Keratinocyte (primary cell): ENCODE data around the gene ATIC. TPM values are rescaled to one million over a fixed set of nuclear protein-coding genes. Genes with fewer than 3 reads are reported as not detected.

Source experiments
- DNase-seq: peaks from one replicate; pipeline ENCODE4 v3.0.0-alpha.2; 2011; ENCODE audit warnings: low read depth, missing footprints, low spot score
- FAIRE-seq: peaks from 2 replicates; lab custom pipeline; 2011; peaks lifted over from hg19 to GRCh38; lab: Jason Lieb, UNC
- H2AFZ ChIP-seq: 2 replicates; pipeline ENCODE4 v1.6.0; 2012; ENCODE audit warnings: low read length, control low read depth, inconsistent platforms; ENCODE audit not compliant: control insufficient read depth
- H3K27ac ChIP-seq: 2 replicates; pipeline ENCODE4 v1.5.1; 2011; ENCODE audit warnings: low read length; ENCODE audit not compliant: control insufficient read depth, insufficient read depth
- H3K27me3 ChIP-seq: 3 replicates; pipeline ENCODE4 v1.6.0; 2011; ENCODE audit warnings: low read length; ENCODE audit not compliant: control insufficient read depth, insufficient read depth; ENCODE audit errors: extremely low read depth
- H3K36me3 ChIP-seq, 2 experiments: 2 replicates in 1 of 2; 3 replicates in 1 of 2; pipeline ENCODE4 v1.5.1; 2011; ENCODE audit warnings: low read length in 2 of 2, mild to moderate bottlenecking in 1 of 2; ENCODE audit not compliant: control insufficient read depth in 2 of 2, insufficient read depth in 2 of 2; ENCODE audit errors: extremely low read depth in 1 of 2
- H3K4me1 ChIP-seq: 3 replicates; pipeline ENCODE4 v1.5.1; 2011; ENCODE audit warnings: low read length; ENCODE audit not compliant: control insufficient read depth, insufficient read depth; ENCODE audit errors: extremely low read depth
- H3K4me2 ChIP-seq: 3 replicates; pipeline ENCODE4 v1.6.0; 2011; ENCODE audit warnings: low read depth, low read length; ENCODE audit not compliant: control insufficient read depth, insufficient read depth; ENCODE audit errors: extremely low read depth
- H3K4me3 ChIP-seq, 3 experiments: fragments of 200-600 bp in 1 of 3; sonication (generic) in 1 of 3; 2 replicates in 2 of 3; 3 replicates in 1 of 3; pipeline ENCODE4 v1.5.1; 2011 to 2016; ENCODE audit warnings: low read length in 3 of 3, mild to moderate bottlenecking in 3 of 3, control low read depth in 2 of 3, inconsistent platforms in 1 of 3, low read depth in 1 of 3, mixed read lengths in 1 of 3, mixed run types in 1 of 3, moderate library complexity in 1 of 3; ENCODE audit not compliant: control insufficient read depth in 2 of 3, insufficient read depth in 2 of 3; ENCODE audit errors: extremely low read depth in 1 of 3
- H3K79me2 ChIP-seq: 2 replicates; pipeline ENCODE4 v1.6.0; 2012; ENCODE audit warnings: low read length; ENCODE audit not compliant: control insufficient read depth, insufficient read depth
- H3K9ac ChIP-seq: 3 replicates; pipeline ENCODE4 v1.6.0; 2011; ENCODE audit warnings: low read length; ENCODE audit not compliant: control insufficient read depth, insufficient read depth; ENCODE audit errors: extremely low read depth
- H3K9me1 ChIP-seq: 3 replicates; pipeline ENCODE4 v1.6.0; 2011; ENCODE audit warnings: low read length; ENCODE audit not compliant: control insufficient read depth, insufficient read depth; ENCODE audit errors: extremely low read depth
- H3K9me3 ChIP-seq: 2 replicates; pipeline ENCODE4 v1.5.1; 2012; ENCODE audit warnings: low read depth, low read length; ENCODE audit not compliant: control insufficient read depth
- H4K20me1 ChIP-seq: 3 replicates; pipeline ENCODE4 v1.6.0; 2011; ENCODE audit warnings: low read length; ENCODE audit not compliant: control insufficient read depth, insufficient read depth; ENCODE audit errors: extremely low read depth
- EZH2 ChIP-seq: IDR thresholded peaks from one replicate; pipeline ENCODE4 v1.6.1; 2012; ENCODE audit warnings: inconsistent platforms, mild to moderate bottlenecking, low read length, moderate library complexity
- dilution Hi-C: fragments of 300-500 bp; cut with MboI; formaldehyde crosslinking; loops from one replicate; pipeline ENCODE4 v1.7.0; 2020; ENCODE audit warnings: low sequenced_read_pairs; ENCODE audit not compliant: extremely low pct_ligation_motif_present
- polyA minus RNA-seq, 3 experiments: library from RNA; depleted of rRNA, polyadenylated mRNA; stranded (reverse); fragments of >200 nt; gene quantifications; 1 replicate in 1 of 3; 2 replicates in 1 of 3; 3 replicates in 1 of 3; pipeline ENCODE4 v1.2.3, GENCODE V29; 2011
- polyA plus RNA-seq, 5 experiments: library from polyadenylated mRNA; depleted of rRNA in 3 of 5; stranded (reverse) in 3 of 5; stranded (forward) in 1 of 5; unstranded in 1 of 5; fragments of >200 nt; gene quantifications; 1 replicate in 1 of 5; 2 replicates in 3 of 5; 3 replicates in 1 of 5; pipeline versions ENCODE4 v1.2.1 to v1.2.3, GENCODE V29; 2011 to 2012; ENCODE audit warnings: missing spikeins in 2 of 5, low read depth in 1 of 5, low replicate concordance in 1 of 5
- TF ChIP-seq, protein P1 (sequence below), 3 experiments: IDR thresholded peaks in 1 of 3; conservative IDR thresholded peaks in 1 of 3; optimal IDR thresholded peaks in 1 of 3; 2 replicates in 2 of 3; 3 replicates in 1 of 3; pipeline versions ENCODE3 to v1.5.1; 2011; ENCODE audit warnings: low read length in 3 of 3, mild to moderate bottlenecking in 3 of 3, moderate library complexity in 2 of 3, control low read depth in 1 of 3, inconsistent platforms in 1 of 3; ENCODE audit not compliant: insufficient read depth in 2 of 3; ENCODE audit errors: extremely low read depth in 1 of 3

Gene ATIC
- polyA plus RNA-seq, result 74.3 to 185 TPM (median 110 TPM) in 3 replicates
- 214 TPM for polyA plus RNA-seq (2011; ENCODE audit: low read depth)
- polyA plus RNA-seq (2011; cell fraction: cytosol; rRNA removed), result 126 and 166 TPM in 2 replicates
- 163 and 180 TPM in 2 replicates for polyA plus RNA-seq (2011; cell fraction: nucleus; rRNA removed)
- 128 and 203 TPM in 2 replicates for polyA plus RNA-seq (2012; ENCODE audit: low replicate concordance)
- 119 to 216 TPM (median 133 TPM) in 3 replicates for polyA minus RNA-seq
- polyA minus RNA-seq (2011; cell fraction: cytosol; rRNA and poly(A)+ RNA removed), result 78.1 TPM
- polyA minus RNA-seq (2011; cell fraction: nucleus; rRNA and poly(A)+ RNA removed), result 39.4 and 97.0 TPM in 2 replicates

DNA sequence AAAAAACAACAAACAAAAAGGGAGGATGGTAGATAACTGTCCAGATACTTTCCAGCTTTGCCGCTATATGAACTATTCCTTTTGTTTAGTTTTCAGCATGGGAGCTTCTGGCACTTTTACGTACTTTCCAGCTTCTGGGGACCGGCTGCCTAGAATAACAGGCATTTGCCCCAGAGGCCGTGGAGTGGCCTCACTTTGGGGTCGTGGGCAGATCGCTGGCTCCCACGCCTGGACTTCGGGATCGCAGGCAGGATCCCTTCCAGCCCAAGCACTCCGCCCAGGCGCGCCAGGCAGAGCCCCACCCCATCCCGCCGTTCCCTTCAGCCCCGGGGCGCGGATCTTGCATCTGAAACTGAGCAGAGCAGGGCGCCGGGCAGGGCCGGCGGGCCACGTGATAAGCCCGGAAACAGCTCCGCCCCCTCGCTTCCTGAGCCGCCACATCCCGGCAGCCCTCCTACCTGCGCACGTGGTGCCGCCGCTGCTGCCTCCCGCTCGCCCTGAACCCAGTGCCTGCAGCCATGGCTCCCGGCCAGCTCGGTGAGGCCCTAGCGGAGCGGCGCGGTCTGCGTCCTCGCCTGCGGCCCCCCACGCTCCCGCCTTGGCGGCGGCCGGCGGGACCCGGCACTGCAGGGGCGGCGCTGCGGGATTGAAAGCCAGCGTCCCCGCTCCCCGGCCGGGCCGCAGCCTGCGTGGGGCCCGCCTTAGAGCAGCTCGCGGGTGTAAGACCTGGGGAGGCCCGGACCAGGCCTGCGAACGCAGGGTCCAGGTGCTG lies at the start of gene ATIC:
Gene ATIC, plus strand, starts transcription at position 435 of the 772 bp plus-strand sequence. Its CDS starts 84 bp downstream, at position 519.
- peak within 1 kb of the TSS; percentile 53 to 91 (median 83) for H3K4me3 ChIP-seq
- peak within 1 kb of the TSS; percentile 98 for H2AFZ ChIP-seq
- peak within 1 kb of the TSS; percentile 93 for H3K9ac ChIP-seq
- H3K27me3 ChIP-seq, result no peaks in the 10 kb centered on the region
- H3K4me1 ChIP-seq, result peaks cover 10% of the 10 kb centered on the region
- H3K9me1 ChIP-seq, result no peaks in the 10 kb centered on the region
- DNase-seq (peak; percentile 61), FAIRE-seq (no peak)
- peak within 1 kb of the TSS; percentile 90 for H3K4me2 ChIP-seq
- H3K36me3 ChIP-seq, result peaks cover 0 to 11% of the 10 kb centered on the region in 2 experiments
- H3K27ac ChIP-seq, result peak within 1 kb of the TSS; percentile 88
- no peak for TF ChIP-seq EZH2
- TF ChIP-seq, protein P1, sequence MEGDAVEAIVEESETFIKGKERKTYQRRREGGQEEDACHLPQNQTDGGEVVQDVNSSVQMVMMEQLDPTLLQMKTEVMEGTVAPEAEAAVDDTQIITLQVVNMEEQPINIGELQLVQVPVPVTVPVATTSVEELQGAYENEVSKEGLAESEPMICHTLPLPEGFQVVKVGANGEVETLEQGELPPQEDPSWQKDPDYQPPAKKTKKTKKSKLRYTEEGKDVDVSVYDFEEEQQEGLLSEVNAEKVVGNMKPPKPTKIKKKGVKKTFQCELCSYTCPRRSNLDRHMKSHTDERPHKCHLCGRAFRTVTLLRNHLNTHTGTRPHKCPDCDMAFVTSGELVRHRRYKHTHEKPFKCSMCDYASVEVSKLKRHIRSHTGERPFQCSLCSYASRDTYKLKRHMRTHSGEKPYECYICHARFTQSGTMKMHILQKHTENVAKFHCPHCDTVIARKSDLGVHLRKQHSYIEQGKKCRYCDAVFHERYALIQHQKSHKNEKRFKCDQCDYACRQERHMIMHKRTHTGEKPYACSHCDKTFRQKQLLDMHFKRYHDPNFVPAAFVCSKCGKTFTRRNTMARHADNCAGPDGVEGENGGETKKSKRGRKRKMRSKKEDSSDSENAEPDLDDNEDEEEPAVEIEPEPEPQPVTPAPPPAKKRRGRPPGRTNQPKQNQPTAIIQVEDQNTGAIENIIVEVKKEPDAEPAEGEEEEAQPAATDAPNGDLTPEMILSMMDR (optimal IDR thresholded peaks at IDR 0.05 in 1 of 3, IDR thresholded peaks at IDR 0.05 in 1 of 3, conservative IDR thresholded peaks at IDR 0.05 in 1 of 3; ENCODE audit: extremely low read depth in 1 of 3, insufficient read depth in 2 of 3, low read length in 3 of 3), result no peak
- H4K20me1 ChIP-seq, result no peaks in the 10 kb centered on the region
- no peaks in the 10 kb centered on the region for H3K9me3 ChIP-seq
- peaks cover 31% of the 10 kb centered on the region for H3K79me2 ChIP-seq
- dilution Hi-C loops, result no loop called here

DNA sequence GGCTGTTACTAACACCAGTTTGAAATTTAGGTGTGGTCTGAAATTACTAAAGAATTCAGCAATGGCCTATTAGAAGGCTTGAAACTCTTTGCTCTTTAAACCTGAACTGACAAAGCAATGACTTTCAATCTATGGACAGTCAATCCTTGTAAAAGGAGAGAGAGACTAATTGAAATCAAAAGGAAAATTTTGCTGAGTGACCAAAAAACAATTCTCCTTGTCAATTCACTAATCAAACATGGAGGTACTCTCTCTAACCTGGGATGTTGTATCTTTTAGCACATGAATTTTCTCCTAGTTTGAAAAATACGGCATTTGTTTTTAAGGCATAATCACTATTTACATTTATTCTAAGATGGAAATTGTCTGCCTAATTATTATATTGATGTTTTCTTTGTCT lies 49.6 kb upstream of the ATIC start:
- H2AFZ ChIP-seq, result no peak overlapping the region
- no peak overlapping the region for H3K4me2 ChIP-seq
- DNase-seq (no peak), FAIRE-seq (no peak)
- no peak overlapping the region for H3K9ac ChIP-seq
- no peaks in the 10 kb centered on the region for H3K4me1 ChIP-seq
- TF ChIP-seq EZH2, result no peak
- TF ChIP-seq, protein P1 (optimal IDR thresholded peaks at IDR 0.05 in 1 of 3, IDR thresholded peaks at IDR 0.05 in 1 of 3, conservative IDR thresholded peaks at IDR 0.05 in 1 of 3; ENCODE audit: extremely low read depth in 1 of 3, insufficient read depth in 2 of 3, low read length in 3 of 3), result no peak
- no peak overlapping the region for H3K27ac ChIP-seq
- dilution Hi-C loops, result no loop called here
- no peaks in the 10 kb centered on the region for H3K9me1 ChIP-seq
- H3K4me3 ChIP-seq, result no peak overlapping the region
- H3K9me3 ChIP-seq, result no peaks in the 10 kb centered on the region
- H3K27me3 ChIP-seq, result no peaks in the 10 kb centered on the region
- H3K79me2 ChIP-seq, result no peaks in the 10 kb centered on the region
- no peaks in the 10 kb centered on the region for H3K36me3 ChIP-seq
- H4K20me1 ChIP-seq, result no peaks in the 10 kb centered on the region
